Measurements from ENCODE around the gene PRPF18.
"Not testable (repeated sequence)": the region's sequence is repeated elsewhere in the genome, so short reads cannot be mapped to it uniquely, and the experiment has no call there.

PRPF18 gene

DNA sequence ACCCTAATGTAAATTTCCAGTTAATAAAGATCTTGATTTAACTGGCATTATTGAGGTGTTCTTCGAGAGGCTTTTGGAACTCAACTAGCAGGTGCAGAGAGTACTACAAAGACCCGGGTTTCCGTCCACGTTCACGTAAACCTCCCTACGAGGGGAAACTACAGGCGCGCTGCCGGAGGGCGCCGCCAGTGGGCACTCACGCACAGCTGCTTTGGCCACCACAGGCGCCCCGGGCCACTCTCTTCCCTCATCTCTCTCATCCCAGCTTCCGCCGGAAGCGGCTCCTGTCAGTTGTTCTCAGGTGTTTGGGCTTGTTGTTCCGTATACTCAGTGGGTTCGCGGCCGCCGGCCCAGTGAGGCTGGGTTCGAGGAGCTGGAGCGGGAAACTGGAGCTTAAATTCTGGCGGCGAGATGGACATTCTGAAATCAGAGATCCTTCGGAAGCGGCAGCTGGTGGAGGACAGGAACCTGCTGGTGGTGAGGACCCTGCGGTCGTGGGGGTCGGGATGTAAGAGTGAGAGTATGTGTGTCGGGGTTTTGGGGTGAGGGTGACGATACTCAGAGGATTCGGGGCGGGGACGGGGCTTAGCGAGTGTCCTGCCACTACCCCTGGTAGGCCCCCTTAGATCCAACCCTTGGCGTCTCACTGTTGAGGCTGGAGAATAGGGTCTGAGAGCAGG lies at the start of gene PRPF18:
Gene PRPF18 (plus strand): TSS at position 290 of the 680 bp plus-strand sequence. CDS start 122 bp downstream, at position 412.
- peak; percentile 26 for DNase-seq

DNA sequence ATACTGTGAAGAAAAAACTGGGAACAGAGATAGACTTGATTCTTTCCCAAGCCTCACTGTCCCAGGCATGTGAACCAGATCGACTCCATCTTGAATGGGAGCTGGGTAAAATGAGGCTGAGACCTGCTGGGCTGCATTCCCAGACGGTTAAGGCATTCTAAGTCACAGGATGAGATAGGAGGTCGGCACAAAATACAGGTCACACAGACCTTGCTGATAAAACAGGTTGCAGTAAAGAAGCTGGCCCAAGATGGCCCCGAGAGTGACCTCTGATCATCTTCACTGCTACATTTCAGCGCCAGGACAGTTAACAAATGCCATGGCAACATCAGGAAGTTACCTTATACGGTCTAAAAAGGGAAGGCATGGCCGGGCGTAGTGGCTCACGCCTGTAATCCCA lies 48.8 kb upstream of the PRPF18 start:
- DNase-seq = not testable (repeated sequence)

DNA sequence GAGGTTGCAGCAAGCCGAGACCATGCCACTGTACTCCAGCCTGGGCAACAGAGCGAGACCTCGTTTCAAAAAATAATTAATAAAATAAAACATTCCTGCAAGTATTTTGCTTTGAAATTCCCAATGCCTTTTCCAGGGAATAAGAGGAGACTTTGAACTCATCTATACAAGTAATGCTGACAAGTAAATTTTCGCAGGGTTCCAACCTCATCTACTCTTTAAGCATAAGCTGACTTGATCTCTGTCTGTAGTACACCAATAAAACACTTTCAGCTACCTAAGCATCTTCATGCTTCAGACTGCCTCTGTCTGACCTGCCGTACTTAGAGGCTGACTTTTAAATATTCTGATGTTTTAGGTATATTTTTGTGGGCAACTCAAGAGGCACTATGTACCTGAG lies 44.2 kb upstream of the PRPF18 start:
- no peak for DNase-seq

GRCh38 chr10:13550802-13551201 lies 36.0 kb upstream of the PRPF18 start:
- no peak for DNase-seq

DNA sequence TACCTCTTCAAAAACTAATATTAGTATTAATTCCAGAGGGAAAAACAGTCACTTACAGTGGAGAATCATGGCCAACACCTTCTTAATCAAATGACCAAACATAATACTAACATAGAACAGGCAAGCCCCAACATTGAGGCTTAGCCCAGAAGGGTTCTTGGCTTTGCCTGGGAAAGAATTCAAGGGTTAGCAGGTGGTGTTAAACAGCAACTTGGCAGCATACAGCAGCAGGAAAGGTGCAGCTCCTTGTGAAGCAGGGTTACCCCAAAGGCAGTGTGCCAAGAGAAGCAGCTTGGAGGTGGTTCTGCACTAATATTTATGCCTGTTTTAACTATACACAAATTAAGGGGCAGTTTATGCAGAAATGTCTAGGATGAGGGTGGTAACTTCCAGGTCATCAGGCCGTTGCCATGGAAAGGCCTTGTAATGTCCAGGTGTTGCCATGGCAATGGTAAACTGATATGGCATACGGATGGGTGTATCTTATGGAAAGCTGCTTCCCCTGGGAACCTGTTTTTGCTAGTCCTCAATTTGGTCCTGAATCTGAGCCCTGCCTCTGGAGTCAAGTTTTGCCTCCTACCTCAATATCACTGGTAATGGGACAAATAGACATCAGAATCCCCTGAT lies 30.8 kb upstream of the PRPF18 start:
- DNase-seq = no peak

DNA sequence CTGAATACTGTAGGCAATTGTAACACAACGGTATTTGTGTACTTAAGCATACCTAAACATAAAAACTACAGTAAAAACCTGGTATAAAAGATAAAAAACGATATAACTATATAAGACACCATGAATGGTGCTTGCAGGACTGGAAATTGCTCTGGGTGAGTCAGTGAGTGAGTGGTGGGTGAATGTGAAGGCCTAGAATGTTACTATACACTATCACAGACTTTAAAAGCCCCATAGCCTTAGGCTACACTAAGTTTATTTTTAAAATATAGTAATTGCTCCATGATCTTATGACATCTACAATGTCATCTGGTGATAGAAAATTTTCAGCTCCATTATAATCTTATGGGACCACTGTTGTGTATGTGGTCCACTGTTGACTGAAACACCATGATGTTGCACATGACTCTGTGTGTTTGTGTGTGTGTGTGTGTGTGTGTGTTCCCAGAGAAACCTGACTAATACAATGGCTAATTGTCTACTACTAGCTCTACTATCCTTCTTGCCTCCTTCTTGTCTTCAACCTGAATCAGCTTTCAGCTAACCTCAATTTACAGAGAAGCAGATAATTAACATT lies 27.6 kb upstream of the PRPF18 start:
- DNase-seq = no peak

GRCh38 chr10:13560597-13560996 lies 26.2 kb upstream of the PRPF18 start:
- no peak for DNase-seq

DNA sequence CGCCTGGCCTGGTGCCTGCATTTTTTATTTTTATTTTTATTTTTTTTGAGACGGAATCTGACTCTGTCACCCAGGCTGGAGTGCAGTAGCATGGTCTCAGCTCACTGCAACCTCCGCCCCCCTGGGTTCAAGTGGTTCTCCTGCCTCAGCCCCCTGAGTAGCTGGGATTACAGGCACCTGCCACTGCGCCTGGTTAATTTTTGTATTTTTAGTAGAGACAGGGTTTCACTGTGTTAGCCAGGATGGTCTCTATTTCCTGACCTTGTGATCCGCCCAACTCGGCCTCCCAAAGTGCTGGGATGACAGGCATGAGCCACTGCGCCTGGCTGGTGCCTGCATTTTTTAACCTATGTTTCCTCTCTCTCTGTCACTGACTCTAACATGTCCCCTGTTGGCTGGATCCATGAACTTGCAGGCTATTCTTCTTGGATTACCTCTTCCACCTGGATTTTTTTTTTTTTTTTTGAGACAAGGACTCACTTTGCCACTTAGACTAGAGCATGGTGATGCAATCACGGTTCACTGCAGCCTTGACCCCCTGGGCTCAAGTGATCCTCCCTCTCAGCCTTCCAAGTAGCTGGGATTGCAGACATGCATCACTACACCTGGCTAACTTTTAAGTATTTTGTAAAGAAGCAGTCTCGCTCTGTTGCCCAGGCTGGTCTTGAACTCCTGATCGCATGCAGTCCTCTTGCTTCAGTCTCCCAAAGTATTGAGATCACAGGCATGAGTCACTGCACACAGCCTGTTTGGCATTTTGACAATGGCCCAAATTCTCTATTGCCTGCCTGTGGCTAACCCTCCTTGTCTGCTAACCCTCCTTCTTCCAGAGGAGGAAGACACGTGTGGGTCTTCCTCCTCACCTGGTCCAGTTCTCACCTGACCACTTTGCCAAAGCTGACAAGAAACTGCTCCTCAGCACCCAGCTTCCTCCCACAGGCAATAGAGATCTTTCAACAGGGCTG lies 23.0 kb upstream of the PRPF18 start:
- DNase-seq = no peak

DNA sequence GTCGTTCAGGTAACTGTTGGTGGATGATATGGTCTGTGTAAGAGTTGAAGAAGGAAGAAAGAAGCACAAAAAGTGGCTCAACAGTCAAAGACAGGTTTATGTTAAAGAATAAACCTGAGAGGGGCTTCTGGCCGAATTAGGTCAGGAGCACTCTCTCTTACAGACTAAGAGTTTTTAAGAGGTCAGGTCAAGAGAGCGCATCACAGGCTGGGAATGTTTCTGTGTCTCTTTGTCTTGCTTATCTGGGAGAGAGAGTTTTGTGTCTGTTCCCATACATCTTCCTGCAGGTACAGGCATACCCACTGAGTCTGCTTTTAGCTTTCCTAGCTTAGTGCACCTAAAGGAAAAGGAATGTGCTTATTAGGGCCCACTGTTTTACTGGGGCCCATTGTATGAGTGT lies 22.2 kb upstream of the PRPF18 start:
- no peak for DNase-seq

- DNase-seq = no peak
These were observed 19.7 kb upstream of the PRPF18 start for GRCh38 chr10:13567030-13567429.

GRCh38 chr10:13571541-13571940 lies 15.2 kb upstream of the PRPF18 start:
- no peak for DNase-seq

GRCh38 chr10:13573960-13574359 lies 12.8 kb upstream of the PRPF18 start:
- DNase-seq = no peak

GRCh38 chr10:13585195-13585751 lies 1.5 kb upstream of the PRPF18 start:
- no peak for DNase-seq

GRCh38 chr10:13585943-13586342 lies 822 bp upstream of the PRPF18 start:
- no peak for DNase-seq

DNA sequence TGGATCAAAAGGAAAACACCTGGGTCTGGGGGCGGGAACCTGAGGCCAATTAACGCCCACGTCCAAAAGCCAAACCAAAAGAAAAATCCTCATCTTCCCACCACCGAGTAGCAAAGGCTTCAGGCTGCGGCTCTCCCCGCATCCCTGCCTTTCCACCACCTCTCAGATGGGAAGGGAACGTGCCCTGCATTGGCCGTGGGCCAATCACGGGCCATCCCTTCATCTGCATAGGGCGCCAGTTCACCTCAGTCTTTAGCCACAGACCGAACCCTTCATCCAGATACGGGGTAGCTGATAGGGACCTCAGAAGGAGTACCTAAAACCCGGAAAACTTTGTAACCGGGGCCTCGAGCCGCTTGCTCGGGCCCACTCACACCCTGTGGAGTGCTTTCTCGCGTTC lies 626 bp downstream of the PRPF18 start:
- no peak for DNase-seq

DNA sequence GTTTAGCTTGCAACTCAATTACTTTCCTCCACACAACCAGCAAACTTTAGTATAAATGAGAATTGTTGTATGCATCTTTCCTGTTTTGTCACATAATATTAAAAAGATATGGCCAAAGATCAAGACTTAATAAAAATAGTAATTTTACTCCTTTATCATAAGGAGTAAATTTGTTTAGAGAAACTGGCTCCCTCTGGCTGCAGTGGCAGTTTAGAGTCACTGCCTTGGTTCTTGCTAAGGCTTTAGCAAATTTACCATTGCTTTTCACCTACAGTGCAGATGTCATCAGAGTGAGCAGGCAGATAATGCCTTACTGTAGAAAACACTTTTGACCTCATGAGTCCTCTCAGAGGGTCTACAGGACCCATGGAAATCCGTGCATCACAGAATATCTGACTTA lies 2.6 kb downstream of the PRPF18 start:
- DNase-seq = no peak

- DNase-seq = no peak
These were observed 4.1 kb downstream of the PRPF18 start for GRCh38 chr10:13590886-13591285.

GRCh38 chr10:13592306-13592705 lies 5.5 kb downstream of the PRPF18 start:
- no peak for DNase-seq

DNA sequence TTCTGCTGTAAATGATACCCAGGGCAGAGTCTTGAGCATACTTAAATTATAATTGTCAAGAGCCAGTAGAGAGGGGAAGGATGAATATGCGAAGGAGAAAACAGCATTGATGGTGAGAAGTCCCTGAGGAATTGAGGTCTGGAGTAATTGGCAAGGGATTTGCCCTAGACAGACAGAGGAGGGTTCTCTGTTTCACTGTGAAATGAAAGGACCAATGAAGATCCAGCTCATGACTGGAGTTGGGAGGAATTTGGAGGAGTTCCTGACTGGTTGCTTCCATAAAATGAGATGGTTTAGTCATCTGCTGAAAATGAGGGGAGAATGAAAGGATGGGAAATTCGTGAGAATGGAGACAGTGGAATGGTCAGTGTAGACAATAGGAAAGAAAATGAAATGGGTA lies 6.8 kb downstream of the PRPF18 start:
- DNase-seq = no peak

- DNase-seq = no peak
These were observed 7.9 kb downstream of the PRPF18 start for GRCh38 chr10:13594641-13595040.

DNA sequence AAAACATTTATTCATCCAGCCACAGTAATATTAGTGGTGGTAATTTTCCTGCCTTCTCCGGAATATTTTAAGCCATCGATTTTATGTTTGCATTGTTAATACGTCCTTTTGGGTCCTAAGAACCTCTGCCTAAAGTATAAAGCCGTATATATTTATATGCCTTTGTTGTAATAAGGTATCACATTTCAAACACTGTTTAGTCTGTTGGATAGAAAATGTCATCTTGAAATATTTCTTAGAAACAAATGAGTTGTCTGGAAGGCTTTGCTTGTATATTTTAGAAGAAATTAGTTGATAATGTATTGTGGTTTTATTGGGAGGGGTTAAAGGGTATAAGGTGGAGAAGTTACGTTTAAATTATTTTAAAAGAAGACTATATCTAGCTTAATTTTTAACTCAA lies 11.1 kb downstream of the PRPF18 start:
- DNase-seq = no peak

- no peak for DNase-seq
These were observed 17.7 kb downstream of the PRPF18 start for GRCh38 chr10:13604357-13605040.
